BE2C (cell line): ENCODE results near the gene SLAMF6.
"Not testable (repeated sequence)": the region's sequence is repeated elsewhere in the genome, so short reads cannot be mapped to it uniquely, and the experiment has no call there.

ENCODE experiments used
- DNase-seq: peaks from one replicate; pipeline ENCODE4 v3.0.0-alpha.2; 2020
- H3K27me3 ChIP-seq: fragments of 250-450 bp; sonication (Bioruptor Pico); 2 replicates; pipeline ENCODE4 v1.5.1; 2020; ENCODE audit warnings: mild to moderate bottlenecking
- H3K36me3 ChIP-seq: fragments of 250-450 bp; sonication (Bioruptor Pico); 2 replicates; pipeline ENCODE4 v1.5.1; 2020; ENCODE audit warnings: mild to moderate bottlenecking
- H3K4me1 ChIP-seq: fragments of 250-450 bp; sonication (Bioruptor Pico); 2 replicates; pipeline ENCODE4 v1.5.1; 2020
- H3K4me3 ChIP-seq: 2 replicates; pipeline ENCODE4 v1.5.1; 2011; ENCODE audit warnings: low read depth, low read length
- H3K9me3 ChIP-seq: fragments of 250-450 bp; sonication (Bioruptor Pico); 2 replicates; pipeline ENCODE4 v1.5.1; 2020
- TF ChIP-seq, protein P1 (sequence below): IDR thresholded peaks from 2 replicates; pipeline ENCODE4 v1.5.1; 2012; ENCODE audit warnings: mild to moderate bottlenecking, low read depth, low read length

Gene SLAMF6

DNA sequence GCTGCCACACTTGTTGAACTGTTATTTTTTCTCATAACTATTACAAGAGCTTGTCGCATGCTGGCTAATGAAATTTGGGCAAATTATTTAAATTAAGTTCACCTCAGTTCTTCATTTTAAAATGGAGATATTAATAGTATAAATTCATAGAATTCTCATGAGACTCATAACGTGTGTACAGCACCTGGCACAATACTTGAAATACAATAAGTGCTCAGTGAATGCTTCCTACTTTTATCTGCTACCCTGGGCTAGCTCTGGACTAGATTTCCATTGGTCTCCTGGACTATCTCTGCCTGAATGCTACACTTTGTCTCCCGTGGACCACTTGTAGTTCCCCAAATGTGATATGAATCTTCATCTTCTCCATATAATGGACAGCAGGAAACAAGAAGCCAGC is 919 bp downstream of the SLAMF6 start:
- H3K4me3 ChIP-seq: no peak overlapping the region

DNA sequence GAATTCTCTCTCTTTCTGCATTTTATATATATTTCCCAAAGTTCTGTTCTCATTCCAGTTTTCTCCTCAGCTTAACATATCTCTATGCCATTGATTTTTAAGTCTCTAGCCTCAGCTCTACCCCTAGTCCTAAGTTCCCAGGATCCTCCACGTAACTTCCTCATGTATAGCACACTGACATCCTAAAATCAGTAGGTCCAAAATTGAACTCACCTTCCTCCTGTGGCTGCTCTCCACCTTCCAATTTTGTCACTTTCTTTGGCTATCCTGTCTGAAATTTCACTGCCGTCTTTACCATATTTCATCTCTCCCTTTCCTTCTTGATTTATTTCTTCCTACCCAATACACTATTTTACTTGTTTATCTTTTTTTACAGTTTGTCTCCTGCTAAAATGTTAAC is 1.5 kb downstream of the SLAMF6 start:
- Histone ChIP-seq H3K36me3 (no peaks in the 10 kb centered on the region), H3K9me3 (no peaks in the 10 kb centered on the region), H3K4me3 (no peak overlapping the region), H3K27me3 (no peaks in the 10 kb centered on the region), H3K4me1 (no peaks in the 10 kb centered on the region)
- no peak for DNase-seq
- TF ChIP-seq, protein P1, sequence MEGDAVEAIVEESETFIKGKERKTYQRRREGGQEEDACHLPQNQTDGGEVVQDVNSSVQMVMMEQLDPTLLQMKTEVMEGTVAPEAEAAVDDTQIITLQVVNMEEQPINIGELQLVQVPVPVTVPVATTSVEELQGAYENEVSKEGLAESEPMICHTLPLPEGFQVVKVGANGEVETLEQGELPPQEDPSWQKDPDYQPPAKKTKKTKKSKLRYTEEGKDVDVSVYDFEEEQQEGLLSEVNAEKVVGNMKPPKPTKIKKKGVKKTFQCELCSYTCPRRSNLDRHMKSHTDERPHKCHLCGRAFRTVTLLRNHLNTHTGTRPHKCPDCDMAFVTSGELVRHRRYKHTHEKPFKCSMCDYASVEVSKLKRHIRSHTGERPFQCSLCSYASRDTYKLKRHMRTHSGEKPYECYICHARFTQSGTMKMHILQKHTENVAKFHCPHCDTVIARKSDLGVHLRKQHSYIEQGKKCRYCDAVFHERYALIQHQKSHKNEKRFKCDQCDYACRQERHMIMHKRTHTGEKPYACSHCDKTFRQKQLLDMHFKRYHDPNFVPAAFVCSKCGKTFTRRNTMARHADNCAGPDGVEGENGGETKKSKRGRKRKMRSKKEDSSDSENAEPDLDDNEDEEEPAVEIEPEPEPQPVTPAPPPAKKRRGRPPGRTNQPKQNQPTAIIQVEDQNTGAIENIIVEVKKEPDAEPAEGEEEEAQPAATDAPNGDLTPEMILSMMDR: no peak

More for the DNA sequence above, 919 bp downstream of the SLAMF6 start:
- Histone ChIP-seq H3K27me3 (no peaks in the 10 kb centered on the region), H3K9me3 (no peaks in the 10 kb centered on the region), H3K4me1 (no peaks in the 10 kb centered on the region), H3K36me3 (no peaks in the 10 kb centered on the region)
- no peak for DNase-seq
- TF ChIP-seq, protein P1: no peak

DNA sequence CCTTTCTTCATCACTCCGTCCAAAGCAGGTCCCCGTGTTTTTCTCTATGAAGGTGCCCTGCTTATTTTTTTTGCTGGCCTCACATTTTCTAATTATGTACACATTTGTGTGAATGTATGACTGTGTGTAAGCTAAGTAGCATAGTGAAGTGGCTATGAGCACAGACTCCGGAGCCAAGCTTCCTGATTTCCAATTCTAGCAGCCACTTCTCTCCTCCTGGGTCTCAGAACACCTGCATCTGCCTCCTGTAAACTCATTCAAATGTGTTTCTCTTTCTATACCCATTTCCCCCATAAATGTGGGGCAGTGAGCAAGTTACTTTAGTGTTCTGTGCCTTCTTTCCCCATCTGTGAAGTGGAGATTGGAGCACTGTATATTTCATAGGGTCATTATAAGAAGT is 2.1 kb downstream of the SLAMF6 start:
- no peaks in the 10 kb centered on the region for H3K36me3 ChIP-seq
- no peak overlapping the region for H3K4me3 ChIP-seq
- TF ChIP-seq, protein P1: no peak
- no peak for DNase-seq
- no peaks in the 10 kb centered on the region for H3K9me3 ChIP-seq
- no peaks in the 10 kb centered on the region for H3K27me3 ChIP-seq
- H3K4me1 ChIP-seq: no peaks in the 10 kb centered on the region

DNA sequence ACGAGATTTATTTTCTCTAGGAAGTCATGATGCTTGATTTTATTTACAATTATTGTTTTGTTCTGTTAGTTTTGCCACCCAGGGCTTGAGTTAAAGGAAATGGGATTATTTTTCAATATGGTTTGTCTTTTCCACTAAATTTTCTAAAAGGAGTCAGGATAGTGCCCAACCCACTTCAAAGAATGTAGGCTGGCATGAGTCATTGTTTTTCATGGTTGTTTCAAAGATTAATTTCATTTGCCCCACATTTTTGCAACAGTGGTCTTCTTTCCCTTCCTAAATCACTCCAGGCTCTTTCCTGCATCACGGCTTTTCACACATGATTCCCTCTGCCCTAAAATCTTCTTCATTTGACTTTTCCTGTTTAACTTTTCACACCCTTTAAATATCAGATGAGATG is 2.5 kb downstream of the SLAMF6 start:
- Histone ChIP-seq H3K9me3 (no peaks in the 10 kb centered on the region), H3K27me3 (no peaks in the 10 kb centered on the region), H3K4me1 (no peaks in the 10 kb centered on the region), H3K4me3 (no peak overlapping the region), H3K36me3 (no peaks in the 10 kb centered on the region)
- TF ChIP-seq, protein P1: no peak
- DNase-seq: no peak

DNA sequence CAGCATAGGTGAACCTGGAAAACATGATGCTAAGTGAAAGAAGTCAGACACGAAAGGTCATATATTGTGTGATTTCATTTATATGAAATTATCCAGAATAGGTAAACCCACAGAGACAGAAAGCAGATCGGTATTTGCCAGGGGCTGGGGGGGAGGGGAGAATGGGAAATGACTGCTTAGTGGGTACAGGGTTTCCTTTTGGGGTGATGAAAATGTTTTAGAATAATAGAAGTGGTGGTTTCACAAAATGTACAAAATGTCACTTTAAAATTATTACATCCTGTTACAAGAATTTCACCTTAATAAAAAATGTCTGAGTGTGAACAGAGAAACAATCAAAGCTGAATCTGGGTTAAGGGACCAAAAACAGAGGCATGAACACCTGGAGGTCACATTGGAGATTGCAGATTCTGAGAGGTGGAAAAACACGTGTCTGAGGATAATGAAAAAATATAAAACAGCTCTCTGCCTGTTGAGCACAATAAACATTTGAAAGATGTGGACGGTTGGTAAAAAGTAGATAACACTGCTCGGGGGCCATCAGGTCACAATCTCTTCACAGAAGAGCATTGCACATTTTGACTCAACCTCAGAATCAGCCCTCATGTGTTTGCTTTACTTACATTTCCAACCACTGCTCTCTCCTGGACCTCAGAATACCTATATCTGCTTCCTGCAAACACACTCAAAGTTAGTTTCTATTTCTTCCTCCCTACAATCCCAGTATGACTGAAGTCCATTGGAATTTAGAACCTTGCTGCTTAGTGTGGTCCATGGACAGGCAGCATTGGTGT is 3.2 kb downstream of the SLAMF6 start:
- Histone ChIP-seq H3K36me3 (no peaks in the 10 kb centered on the region), H3K4me1 (no peaks in the 10 kb centered on the region), H3K4me3 (no peak overlapping the region), H3K9me3 (no peaks in the 10 kb centered on the region), H3K27me3 (no peaks in the 10 kb centered on the region)
- TF ChIP-seq, protein P1: no peak
- DNase-seq: no peak

DNA sequence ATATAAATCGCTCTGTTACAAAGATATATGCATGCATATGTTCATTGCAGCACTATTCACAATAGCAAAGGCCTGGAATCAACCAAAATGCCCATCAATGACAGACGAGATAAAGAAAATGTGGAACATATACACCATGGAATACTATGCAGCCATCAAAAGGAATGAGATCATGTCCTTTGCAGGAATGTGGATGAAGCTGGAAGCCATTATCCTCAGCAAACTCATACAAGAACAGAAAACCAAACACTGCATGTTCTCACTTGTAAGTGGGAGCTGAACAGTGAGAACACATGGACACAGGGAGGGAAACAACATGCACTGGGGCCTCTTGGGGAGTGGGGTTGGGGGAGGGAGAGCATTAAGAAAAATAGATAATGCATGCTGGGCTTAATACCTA is 5.5 kb downstream of the SLAMF6 start:
- H3K4me1 ChIP-seq, H3K36me3 ChIP-seq, DNase-seq, H3K4me3 ChIP-seq, H3K27me3 ChIP-seq, H3K9me3 ChIP-seq: not testable (repeated sequence)

DNA sequence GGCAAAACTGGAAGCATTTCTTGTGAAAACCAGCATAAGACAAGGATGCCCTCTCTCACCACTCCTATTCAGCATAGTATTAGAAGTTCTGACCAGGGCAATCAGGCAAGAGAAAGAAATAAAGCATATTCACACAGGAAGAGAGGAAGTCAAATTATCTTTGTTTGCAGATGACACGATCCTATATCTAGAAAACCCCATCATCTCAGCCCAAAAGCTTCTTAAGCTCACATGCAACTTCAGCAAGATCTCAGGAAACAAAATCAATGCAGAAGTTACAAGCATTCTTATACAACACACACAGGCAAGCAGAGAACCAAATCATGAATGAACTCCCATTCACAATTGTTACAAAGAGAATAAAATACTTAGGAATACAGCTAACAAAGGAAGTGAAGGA is 7.1 kb downstream of the SLAMF6 start:
- not testable (repeated sequence) for H3K4me1 ChIP-seq, DNase-seq, H3K27me3 ChIP-seq, H3K36me3 ChIP-seq, H3K9me3 ChIP-seq, H3K4me3 ChIP-seq
